Dendritic cell treated with granulocyte-macrophage colony-stimulating factor and Interleukin-4, amounts not matched to agents 40 ng/mL and 50 ng/mL, for 4 days (primary cell): ENCODE measurements around the gene PPARA.
A peak's percentile ranks its signal among the peaks of the same experiment; 100 is the strongest.

Experiments used
- H3K27ac Mint-ChIP-seq: one replicate; pipeline ENCODE4 v1.8.0; 2022; ENCODE audit warnings: mild to moderate bottlenecking, mixed read lengths
- H3K27me3 Mint-ChIP-seq: one replicate; pipeline ENCODE4 v1.8.0; 2022; ENCODE audit warnings: mild to moderate bottlenecking, mixed read lengths
- H3K36me3 Mint-ChIP-seq: one replicate; pipeline ENCODE4 v1.8.0; 2022; ENCODE audit warnings: low read depth, mixed read lengths
- H3K4me1 Mint-ChIP-seq: one replicate; pipeline ENCODE4 v1.8.0; 2022; ENCODE audit warnings: low read depth, mixed read lengths
- H3K4me3 Mint-ChIP-seq: one replicate; pipeline ENCODE4 v1.8.0; 2022; ENCODE audit warnings: mild to moderate bottlenecking, moderate library complexity, mixed read lengths
- H3K9me3 Mint-ChIP-seq: one replicate; pipeline ENCODE4 v1.8.0; 2022; ENCODE audit warnings: mixed read lengths
- intact Hi-C: fragments of 100-400 bp; cut with micrococcal nuclease; formaldehyde crosslinking; loops from one replicate; pipeline ENCODE4 v1.15.0; 2022

Gene PPARA

GRCh38 chr22:46224898-46225290, 74.6 kb downstream of the PPARA start:
- no peak overlapping the region for H3K27ac Mint-ChIP-seq
- H3K4me3 Mint-ChIP-seq = no peak overlapping the region
- no peaks in the 10 kb centered on the region for H3K4me1 Mint-ChIP-seq
- H3K9me3 Mint-ChIP-seq = no peaks in the 10 kb centered on the region
- intact Hi-C loops = no loop called here
- H3K27me3 Mint-ChIP-seq = no peaks in the 10 kb centered on the region
- peaks cover 66% of the 10 kb centered on the region for H3K36me3 Mint-ChIP-seq

- no peaks in the 10 kb centered on the region for H3K27me3 Mint-ChIP-seq
These were observed 75.3 kb downstream of the PPARA start for GRCh38 chr22:46225631-46226030.

GRCh38 chr22:46226577-46226976, 76.3 kb downstream of the PPARA start:
- Mint-ChIP-seq H3K4me1 (no peaks in the 10 kb centered on the region), H3K4me3 (no peak overlapping the region), H3K27ac (no peak overlapping the region), H3K9me3 (no peaks in the 10 kb centered on the region), H3K36me3 (peaks cover 53% of the 10 kb centered on the region), H3K27me3 (no peaks in the 10 kb centered on the region)
- intact Hi-C loops = no loop called here

More at GRCh38 chr22:46225631-46226030, 75.3 kb downstream of the PPARA start:
- peaks cover 59% of the 10 kb centered on the region for H3K36me3 Mint-ChIP-seq
- H3K4me1 Mint-ChIP-seq = no peaks in the 10 kb centered on the region
- no peaks in the 10 kb centered on the region for H3K9me3 Mint-ChIP-seq
- H3K27ac Mint-ChIP-seq = no peak overlapping the region
- intact Hi-C loops = no loop called here
- no peak overlapping the region for H3K4me3 Mint-ChIP-seq

- no peak overlapping the region for H3K4me3 Mint-ChIP-seq
- no peaks in the 10 kb centered on the region for H3K9me3 Mint-ChIP-seq
- intact Hi-C loops = no loop called here
- H3K4me1 Mint-ChIP-seq = peaks cover 6% of the 10 kb centered on the region
- H3K36me3 Mint-ChIP-seq = peaks cover 36% of the 10 kb centered on the region
- H3K27me3 Mint-ChIP-seq = no peaks in the 10 kb centered on the region
- H3K27ac Mint-ChIP-seq = no peak overlapping the region
These were observed 79.4 kb downstream of the PPARA start for GRCh38 chr22:46229701-46230100.

DNA sequence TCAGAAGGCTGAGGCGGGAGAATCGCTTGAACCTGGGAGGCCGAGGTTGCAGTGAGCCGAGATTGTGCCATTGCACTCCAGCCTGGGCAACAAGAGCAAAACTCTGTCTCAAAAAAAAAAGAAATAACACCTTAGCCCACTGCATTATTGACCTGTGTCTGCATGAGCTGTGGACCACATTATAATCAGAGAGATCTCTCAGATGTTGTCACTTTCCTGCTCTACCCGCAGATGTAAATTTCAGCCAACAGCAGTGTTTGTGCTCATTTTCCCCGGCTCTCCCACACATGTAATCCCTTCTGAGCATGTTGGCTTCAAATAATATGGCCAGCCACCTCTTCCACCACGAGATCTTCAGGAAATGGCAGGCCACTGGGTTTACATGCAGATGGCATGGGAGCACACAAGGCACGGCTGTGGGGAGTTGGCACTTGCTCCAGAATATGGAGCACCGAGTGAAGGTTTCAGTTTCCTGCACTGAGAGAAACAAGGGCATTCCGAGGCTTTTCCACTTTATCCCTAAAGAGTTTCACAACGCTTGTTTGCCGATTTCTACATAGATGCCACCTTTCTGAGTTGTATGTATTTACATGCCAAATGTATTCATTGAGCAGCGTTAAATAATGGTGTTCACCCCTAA, 80.1 kb downstream of the PPARA start:
- H3K36me3 Mint-ChIP-seq = peaks cover 36% of the 10 kb centered on the region
- intact Hi-C loops = no loop called here
- peaks cover 6% of the 10 kb centered on the region for H3K4me1 Mint-ChIP-seq
- H3K4me3 Mint-ChIP-seq = no peak overlapping the region
- no peaks in the 10 kb centered on the region for H3K27me3 Mint-ChIP-seq
- no peaks in the 10 kb centered on the region for H3K9me3 Mint-ChIP-seq
- no peak overlapping the region for H3K27ac Mint-ChIP-seq

DNA sequence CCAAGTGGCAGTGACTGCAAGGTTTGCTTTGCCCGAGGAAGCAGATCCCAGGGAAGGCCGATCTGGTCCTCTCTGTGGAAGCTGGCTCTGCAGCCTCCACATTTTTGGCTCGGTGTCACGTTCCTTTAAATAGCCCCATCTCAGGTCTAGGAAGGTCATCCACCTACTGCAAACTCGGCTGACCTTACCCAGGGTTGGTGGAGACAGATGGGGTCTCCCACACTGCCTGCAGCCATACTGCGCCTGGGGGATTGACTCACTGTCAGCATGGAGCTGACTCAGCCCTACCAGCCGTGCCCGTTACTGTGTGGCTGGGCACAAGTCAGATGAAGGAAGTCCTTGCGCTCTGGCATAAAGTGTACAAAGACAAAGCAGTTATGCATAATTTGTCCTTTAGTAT, 82.9 kb downstream of the PPARA start:
- H3K27me3 Mint-ChIP-seq = no peaks in the 10 kb centered on the region
- intact Hi-C loops = no loop called here
- no peak overlapping the region for H3K4me3 Mint-ChIP-seq
- peaks cover 51% of the 10 kb centered on the region for H3K36me3 Mint-ChIP-seq
- peaks cover 6% of the 10 kb centered on the region for H3K4me1 Mint-ChIP-seq
- peak overlapping the region; percentile 22 for H3K27ac Mint-ChIP-seq
- no peaks in the 10 kb centered on the region for H3K9me3 Mint-ChIP-seq

GRCh38 chr22:46234969-46235368, 84.6 kb downstream of the PPARA start:
- intact Hi-C loops = no loop called here
- H3K27me3 Mint-ChIP-seq = no peaks in the 10 kb centered on the region
- H3K4me3 Mint-ChIP-seq = no peak overlapping the region
- H3K9me3 Mint-ChIP-seq = no peaks in the 10 kb centered on the region
- no peak overlapping the region for H3K27ac Mint-ChIP-seq
- peaks cover 67% of the 10 kb centered on the region for H3K36me3 Mint-ChIP-seq
- peaks cover 11% of the 10 kb centered on the region for H3K4me1 Mint-ChIP-seq

DNA sequence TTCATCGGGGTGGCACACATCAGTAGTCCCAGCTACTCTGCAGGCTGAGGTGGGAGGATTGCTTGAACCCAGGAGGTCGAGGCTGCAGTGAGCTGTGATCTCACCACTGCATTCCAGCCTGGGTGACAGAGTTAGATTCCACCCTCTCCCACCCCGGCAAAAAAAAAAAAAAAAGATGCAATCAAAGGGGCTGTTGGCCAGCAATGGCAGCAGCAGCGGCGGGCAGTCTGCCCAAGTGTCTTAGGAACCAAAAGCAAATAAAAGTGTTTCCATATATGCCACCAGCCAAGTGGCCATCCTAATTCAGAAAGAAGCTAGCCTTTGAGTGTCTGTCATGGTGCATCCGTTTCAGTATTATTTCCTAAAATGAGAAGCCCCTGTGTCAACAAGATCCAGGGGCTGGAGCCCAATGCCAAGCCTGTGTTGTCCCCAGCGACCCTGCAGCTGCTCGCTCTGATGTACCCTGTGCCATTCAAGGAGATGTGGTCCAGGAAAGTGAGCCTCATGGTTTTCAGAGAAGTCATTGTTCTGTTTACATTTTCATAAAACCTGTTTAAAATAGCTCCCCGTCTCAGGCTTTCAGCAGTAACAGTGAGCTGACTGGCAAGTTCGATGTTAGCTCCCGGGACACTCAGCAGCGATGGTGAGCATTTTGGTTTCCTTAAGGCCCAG, 87.3 kb downstream of the PPARA start:
- Mint-ChIP-seq H3K27me3 (no peaks in the 10 kb centered on the region), H3K4me1 (peaks cover 25% of the 10 kb centered on the region), H3K4me3 (no peak overlapping the region), H3K27ac (no peak overlapping the region), H3K9me3 (no peaks in the 10 kb centered on the region), H3K36me3 (peaks cover 57% of the 10 kb centered on the region)
- intact Hi-C loops = no loop called here

DNA sequence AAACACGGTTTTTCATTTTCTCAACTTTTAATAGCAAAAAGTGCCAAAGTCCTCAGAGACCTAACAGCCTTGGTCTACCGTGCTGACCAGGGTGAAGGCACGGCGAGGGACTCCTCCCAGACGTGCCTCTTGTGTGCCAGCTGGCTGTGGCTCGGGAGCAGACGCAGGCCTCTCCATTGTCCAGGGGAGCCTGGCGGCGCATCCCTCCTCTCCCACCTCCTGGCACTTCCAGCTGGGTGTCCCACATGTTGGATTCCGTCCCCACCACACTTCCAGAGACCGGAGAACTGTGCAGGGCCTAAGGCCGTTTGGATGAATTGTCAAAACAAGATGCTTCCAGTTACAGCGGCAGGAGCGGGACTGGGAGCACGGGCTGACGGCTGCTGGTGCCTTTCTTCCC, 88.2 kb downstream of the PPARA start:
- Mint-ChIP-seq H3K9me3 (no peaks in the 10 kb centered on the region), H3K4me1 (peaks cover 24% of the 10 kb centered on the region), H3K27ac (no peak overlapping the region), H3K4me3 (no peak overlapping the region), H3K36me3 (peaks cover 57% of the 10 kb centered on the region), H3K27me3 (no peaks in the 10 kb centered on the region)
- intact Hi-C loops = no loop called here

DNA sequence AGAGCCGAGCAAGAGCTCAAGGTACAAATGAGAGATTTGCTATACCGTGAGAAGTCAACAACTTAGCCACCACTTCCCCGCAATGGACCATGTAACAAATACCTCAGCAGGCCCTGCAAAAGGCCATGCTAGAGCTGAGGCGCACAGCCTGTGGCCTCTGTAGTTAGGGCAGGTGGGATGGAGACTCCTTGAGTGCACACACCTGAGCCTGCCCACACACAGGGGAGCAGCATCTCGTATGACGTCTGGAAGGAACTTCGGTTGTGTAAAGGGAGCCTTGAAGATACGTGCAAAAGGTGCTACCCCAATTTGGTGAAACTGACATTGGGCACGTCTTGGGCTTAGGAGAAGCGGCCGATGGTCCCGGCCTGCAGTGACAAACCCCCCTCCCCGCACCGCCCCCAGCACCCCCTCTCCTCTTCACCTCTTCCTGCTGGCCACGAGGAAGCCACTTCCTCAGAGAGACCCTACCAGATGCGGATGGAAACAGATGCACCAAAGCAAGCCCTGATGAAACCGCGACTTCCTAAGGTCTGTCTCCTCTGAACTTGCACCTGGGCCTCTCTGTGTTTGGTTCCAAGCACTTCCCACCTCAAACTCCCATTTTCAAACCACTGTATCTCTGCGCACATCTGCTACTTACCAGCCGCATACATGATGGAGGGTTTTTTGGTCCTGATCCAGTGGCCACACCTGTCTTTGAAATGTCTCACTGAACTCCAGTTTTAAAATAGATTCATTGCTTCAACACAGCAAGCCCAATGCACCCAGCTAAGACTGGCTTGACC, 89.1 kb downstream of the PPARA start:
- Mint-ChIP-seq H3K4me3 (no peak overlapping the region), H3K27ac (no peak overlapping the region), H3K4me1 (peaks cover 24% of the 10 kb centered on the region), H3K27me3 (no peaks in the 10 kb centered on the region), H3K36me3 (peaks cover 62% of the 10 kb centered on the region), H3K9me3 (no peaks in the 10 kb centered on the region)
- intact Hi-C loops = loop anchor here (10.0 kb wide), 1 partner anchor 85 kb away; the partner anchor contains the start of gene PPARA

- intact Hi-C loops = loop anchor here (10.0 kb wide), 1 partner anchor 85 kb away; the partner anchor contains the start of gene PPARA
- no peaks in the 10 kb centered on the region for H3K9me3 Mint-ChIP-seq
- H3K36me3 Mint-ChIP-seq = peaks cover 62% of the 10 kb centered on the region
- H3K4me3 Mint-ChIP-seq = no peak overlapping the region
- H3K27me3 Mint-ChIP-seq = no peaks in the 10 kb centered on the region
- H3K4me1 Mint-ChIP-seq = peaks cover 24% of the 10 kb centered on the region
- no peak overlapping the region for H3K27ac Mint-ChIP-seq
These were observed 89.7 kb downstream of the PPARA start for GRCh38 chr22:46240073-46240472.

DNA sequence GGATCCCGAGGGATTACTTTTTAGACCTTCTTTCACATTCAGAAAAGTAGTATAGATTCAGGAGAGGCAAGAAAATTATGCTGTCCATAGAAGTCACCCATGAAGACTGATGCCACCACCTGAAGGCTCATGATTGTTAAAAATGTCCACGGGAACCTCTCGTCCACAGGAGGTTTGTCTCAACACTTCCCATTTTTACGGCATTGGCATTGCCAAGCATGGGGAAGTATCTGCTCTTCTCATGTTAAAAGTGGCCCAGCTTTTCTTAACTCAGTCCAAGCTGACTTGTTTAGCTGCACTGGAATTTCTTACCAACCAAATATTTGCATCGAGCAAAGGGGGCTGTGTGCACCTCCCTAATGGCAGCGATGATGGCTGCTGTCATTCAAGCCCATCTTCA, 90.2 kb downstream of the PPARA start:
- Mint-ChIP-seq H3K9me3 (no peaks in the 10 kb centered on the region), H3K36me3 (peaks cover 61% of the 10 kb centered on the region), H3K27me3 (no peaks in the 10 kb centered on the region), H3K27ac (no peak overlapping the region), H3K4me3 (no peak overlapping the region), H3K4me1 (peaks cover 24% of the 10 kb centered on the region)
- intact Hi-C loops = loop anchor here (10.0 kb wide), 1 partner anchor 86 kb away; the partner anchor contains the start of gene PPARA

GRCh38 chr22:46240907-46241306, 90.6 kb downstream of the PPARA start:
- intact Hi-C loops = loop anchor here (10.0 kb wide), 1 partner anchor 86 kb away; the partner anchor contains the start of gene PPARA
- peaks cover 24% of the 10 kb centered on the region for H3K4me1 Mint-ChIP-seq
- no peak overlapping the region for H3K4me3 Mint-ChIP-seq
- H3K36me3 Mint-ChIP-seq = peaks cover 57% of the 10 kb centered on the region
- H3K27me3 Mint-ChIP-seq = no peaks in the 10 kb centered on the region
- H3K27ac Mint-ChIP-seq = no peak overlapping the region
- H3K9me3 Mint-ChIP-seq = no peaks in the 10 kb centered on the region

GRCh38 chr22:46241396-46242007, 91.2 kb downstream of the PPARA start:
- intact Hi-C loops = loop anchor here (10.0 kb wide), 1 partner anchor 87 kb away; the partner anchor contains the start of gene PPARA
- Mint-ChIP-seq H3K9me3 (no peaks in the 10 kb centered on the region), H3K36me3 (peaks cover 57% of the 10 kb centered on the region), H3K27me3 (no peaks in the 10 kb centered on the region), H3K4me1 (peaks cover 24% of the 10 kb centered on the region), H3K4me3 (no peak overlapping the region), H3K27ac (no peak overlapping the region)
